GM18858 (cell line): ENCODE measurements around the gene SPECC1L.

Experiments
- ATAC-seq: cut with Tn5 transposase; IDR thresholded peaks from one replicate; pipeline ENCODE4 v1.9.1; 2021; ENCODE audit not compliant: unreplicated experiment

SPECC1L gene

DNA sequence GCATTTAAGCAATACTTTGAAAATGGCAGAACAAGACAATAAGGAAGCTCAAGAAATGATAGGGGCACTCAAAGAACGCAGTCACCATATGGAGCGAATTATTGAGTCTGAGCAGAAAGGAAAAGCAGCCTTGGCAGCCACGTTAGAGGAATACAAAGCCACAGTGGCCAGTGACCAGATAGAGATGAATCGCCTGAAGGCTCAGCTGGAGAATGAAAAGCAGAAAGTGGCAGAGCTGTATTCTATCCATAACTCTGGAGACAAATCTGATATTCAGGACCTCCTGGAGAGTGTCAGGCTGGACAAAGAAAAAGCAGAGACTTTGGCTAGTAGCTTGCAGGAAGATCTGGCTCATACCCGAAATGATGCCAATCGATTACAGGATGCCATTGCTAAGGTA lies 51.9 kb downstream of the SPECC1L start:
- ATAC-seq, result no peak

DNA sequence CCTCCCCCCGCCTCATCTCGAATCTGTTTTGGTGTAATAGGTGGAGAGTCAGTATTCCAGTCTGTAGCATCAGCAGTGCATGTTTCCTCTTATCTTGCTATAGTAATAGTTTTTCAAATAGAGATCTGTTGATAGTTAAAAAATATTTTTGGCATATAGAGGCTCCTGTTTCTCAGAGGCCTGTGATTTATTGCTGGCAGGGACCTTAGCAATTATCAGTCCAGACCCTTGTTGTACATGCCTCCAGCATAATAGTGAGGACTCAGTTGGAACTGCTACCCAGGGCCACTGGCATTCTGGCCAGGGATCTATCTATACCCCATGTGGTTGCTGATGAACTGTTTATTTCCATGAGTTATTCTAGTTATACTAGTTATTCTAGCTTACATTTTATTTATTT lies 52.6 kb downstream of the SPECC1L start:
- ATAC-seq, result no peak

GRCh38 chr22:24323695-24324094 lies 53.1 kb downstream of the SPECC1L start:
- ATAC-seq, result no peak

DNA sequence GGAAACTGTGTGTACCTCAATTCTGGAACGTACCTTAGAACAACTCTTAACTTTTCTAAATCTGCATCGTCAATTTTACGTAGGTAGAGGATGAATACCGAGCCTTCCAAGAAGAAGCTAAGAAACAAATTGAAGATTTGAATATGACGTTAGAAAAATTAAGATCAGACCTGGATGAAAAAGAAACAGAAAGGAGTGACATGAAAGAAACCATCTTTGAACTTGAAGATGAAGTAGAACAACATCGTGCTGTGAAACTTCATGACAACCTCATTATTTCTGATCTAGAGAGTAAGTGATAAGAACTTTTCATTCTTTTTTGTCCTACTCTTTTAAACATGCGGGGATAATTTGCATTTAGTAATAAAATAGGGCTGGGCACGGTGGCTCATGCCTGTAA lies 53.5 kb downstream of the SPECC1L start:
- ATAC-seq, result no peak

- no peak for ATAC-seq
Measured at GRCh38 chr22:24325105-24325757, 54.6 kb downstream of the SPECC1L start.

DNA sequence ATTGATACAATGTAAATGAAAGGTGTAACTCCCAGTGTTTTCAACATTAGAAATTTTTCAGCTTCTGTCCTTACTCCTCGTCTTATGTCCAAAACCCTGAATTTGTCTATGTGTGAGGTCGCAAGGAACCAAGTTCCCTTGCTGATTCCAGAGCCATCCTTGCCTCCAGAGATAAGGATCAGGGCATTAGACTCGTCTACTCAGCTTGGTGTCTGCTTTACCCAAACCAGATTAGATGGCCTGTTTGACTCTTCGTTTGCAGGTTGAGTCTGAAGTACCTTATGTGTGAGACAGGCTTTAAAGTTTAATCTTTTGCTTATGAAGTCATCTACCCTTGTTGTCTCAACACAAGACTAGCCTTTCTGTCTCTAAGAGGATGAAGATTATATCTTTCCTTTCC lies 55.6 kb downstream of the SPECC1L start:
- ATAC-seq, result no peak

DNA sequence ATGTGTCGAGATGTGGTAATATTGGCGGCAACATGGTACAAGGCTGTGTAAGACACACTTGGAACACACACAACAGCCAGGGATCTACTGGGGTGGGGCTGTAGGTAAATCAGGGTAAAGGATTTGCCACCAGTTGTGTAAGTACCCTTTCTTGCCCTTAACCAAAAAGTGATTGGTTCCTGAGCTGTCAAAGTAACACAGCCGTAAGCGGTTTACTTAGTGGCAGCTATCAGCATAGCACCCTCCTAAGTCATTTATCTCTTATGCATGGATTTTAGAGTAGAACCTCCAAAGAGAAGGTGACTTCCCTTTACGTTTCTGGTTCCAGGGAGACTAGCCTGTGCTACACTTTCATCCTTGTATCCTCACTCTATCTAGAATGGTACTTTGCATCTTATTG lies 57.2 kb downstream of the SPECC1L start:
- no peak for ATAC-seq

DNA sequence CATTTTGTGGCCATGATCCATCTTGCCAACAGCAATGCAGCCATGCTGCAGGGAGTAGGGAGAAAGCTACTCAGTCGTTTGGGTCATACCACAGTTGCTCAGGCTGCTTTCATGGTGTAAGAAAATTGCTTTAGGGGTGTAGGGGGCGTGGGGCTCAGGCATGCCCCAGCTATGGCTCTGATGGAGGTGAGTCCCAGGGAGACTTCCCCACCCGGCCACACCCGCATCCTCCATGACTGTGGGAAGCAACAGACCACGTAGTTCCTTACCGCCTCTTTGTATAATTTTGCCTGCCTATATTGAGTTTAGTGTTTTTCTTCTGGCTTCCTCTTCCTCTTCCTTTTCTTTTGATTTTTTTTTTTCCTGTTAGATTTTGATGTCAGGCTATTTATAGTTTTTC lies 58.8 kb downstream of the SPECC1L start:
- ATAC-seq, result no peak

DNA sequence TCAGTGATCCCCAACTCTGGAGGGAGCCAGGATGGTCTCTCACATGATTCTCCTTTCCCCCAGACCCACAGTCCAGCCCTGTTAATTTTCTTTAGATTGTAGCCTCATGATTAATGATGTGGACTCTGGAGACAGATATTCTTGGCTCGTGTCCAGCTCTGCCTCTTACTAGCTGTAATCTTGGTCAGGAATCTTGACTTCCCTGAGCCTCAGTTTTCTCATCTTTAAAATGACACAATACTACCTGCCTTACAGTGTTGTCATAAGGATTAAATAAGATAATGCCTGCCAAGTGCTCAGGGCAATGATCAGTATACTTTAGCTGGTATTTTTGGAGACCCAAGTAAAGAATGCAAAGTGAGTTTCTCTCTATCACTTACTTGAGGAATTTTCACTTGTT lies 60.0 kb downstream of the SPECC1L start:
- ATAC-seq, result no peak

DNA sequence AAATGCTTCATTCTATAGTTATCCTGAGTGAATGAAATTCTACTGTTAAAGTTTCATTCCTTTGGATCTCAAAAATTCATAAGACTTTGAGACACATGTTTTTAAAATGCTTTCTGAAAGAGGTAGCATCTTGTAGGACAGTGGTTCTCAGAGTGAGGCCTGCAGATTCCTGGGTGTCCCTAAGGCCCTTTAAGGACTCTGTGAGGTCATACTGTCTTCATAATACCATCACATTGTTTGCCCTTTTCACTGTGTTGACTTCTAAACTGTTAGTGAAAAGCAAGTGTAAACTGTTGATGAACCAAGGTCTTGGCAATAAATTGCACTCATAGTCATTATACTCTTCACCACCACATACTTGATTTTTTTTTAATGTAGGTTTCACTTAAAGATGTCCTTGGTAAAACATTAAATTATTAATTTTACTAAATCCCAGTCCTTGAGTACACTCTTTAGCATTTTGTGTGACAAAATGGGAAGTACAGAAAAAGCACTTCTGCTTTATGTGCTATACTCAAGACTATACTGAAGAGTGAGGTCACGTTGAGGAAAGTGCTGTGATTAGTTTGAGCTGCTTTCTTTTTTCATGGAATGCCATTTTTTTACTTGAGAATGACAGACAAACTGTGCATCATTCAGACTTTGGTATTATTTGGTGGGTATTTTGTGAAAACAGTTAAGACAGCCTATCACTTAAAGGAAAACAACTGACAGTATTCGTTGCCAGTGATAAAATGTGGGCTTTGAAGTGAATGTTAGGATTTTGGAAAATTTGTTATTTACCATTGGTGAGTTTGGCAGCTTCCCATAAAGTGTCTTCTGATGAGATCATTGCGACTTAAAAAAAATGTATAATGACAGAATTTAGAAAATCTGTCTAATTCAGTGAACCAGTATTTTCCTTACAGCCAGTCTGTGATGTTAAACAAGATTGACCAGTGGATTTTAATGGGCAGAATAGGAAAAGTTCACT lies 61.1 kb downstream of the SPECC1L start:
- ATAC-seq, result no peak

DNA sequence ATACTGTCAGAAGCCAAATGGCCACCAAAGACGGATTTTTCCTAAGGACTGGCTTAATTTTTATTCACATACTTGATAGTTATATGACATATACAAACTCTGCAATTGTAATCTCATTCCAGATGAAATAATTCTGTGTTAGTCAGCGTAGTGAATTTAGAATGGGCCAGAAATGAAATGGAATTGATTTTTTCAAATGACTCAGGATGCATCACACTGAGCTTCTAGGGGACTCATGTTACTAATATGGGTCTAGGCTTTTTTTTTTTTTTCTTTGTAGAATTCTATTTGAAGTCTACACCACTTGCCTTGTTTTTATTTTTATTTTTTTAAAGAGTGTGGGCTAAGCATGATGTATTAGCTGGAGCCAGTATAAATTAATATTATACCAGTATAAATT lies 62.7 kb downstream of the SPECC1L start:
- ATAC-seq, result no peak

GRCh38 chr22:24335496-24335895 lies 64.9 kb downstream of the SPECC1L start:
- ATAC-seq, result no peak

DNA sequence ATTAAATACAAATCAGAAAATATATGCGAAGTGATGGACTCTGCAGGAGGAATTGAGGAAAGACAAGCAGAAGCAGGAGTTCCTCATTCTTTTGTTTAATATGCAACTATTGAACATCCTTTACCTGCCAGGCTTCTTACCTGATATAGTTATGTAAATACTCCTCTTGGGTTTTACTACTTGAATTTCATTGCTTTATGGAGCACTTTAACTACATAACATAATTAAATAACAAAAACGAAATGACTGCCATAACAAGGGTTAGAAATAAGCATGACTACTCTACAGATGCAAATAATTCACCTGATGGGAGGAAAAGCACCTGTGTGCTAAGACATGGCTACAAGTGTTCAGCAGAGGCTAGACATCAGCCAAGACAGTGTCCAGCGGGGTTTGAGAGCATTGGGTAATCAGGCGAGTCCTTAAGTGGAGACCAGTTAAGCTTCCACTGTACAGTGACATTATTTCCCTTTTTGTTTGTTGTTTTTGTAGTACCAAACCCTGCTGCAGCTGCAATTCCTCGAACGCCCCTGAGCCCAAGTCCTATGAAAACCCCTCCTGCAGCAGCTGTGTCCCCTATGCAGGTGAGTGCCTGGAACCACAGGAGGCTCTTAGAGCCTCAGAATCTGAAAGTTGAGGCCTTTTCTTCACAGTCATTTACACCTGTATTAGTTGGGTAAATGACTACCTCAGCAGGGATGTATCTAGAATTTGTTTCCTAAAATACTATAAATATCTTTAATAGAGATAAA lies 67.4 kb downstream of the SPECC1L start:
- no peak for ATAC-seq

GRCh38 chr22:24338726-24339451 lies 68.3 kb downstream of the SPECC1L start:
- no peak for ATAC-seq

DNA sequence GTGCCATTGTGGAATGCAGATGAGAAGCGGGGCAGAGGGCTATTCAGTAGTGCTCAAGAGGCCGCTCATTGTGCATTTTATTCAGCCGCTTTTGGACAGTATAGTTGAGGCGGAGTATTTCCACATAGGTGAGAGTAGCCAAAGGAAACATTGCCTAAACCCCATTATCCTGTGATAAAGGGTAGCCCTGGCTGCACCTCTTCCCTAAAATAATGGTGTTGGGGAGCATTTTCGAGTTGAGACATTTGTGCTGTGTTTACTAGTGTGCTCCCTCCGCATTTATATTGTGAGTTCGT lies 68.8 kb downstream of the SPECC1L start:
- ATAC-seq, result no peak

- ATAC-seq, result no peak
Measured at GRCh38 chr22:24341627-24342026, 71.0 kb downstream of the SPECC1L start.

- ATAC-seq, result no peak
Measured at GRCh38 chr22:24350627-24351026, 80.0 kb downstream of the SPECC1L start.

DNA sequence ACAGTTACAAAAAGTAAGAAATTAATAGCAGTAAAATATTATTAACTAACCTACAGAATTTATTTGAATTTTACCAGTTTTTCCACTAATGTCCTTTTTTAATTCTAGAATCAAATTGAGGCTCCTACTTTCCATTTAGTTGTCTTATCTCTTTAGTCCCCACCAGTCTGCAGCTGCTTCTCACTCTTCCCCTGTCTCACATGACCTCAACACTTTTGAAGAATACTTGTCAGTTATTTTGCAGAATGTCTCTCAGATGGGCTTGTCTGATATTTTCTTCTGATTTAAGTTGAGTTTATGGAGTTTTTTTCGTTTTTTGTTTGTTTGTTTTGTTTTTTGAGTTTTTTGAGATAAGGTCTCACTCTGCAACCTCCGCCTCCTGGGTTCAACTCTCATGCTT lies 82.5 kb downstream of the SPECC1L start:
- ATAC-seq, result no peak

GRCh38 chr22:24355574-24355973 lies 84.9 kb downstream of the SPECC1L start:
- no peak for ATAC-seq

GRCh38 chr22:24357547-24357946 lies 86.9 kb downstream of the SPECC1L start:
- no peak for ATAC-seq
